ENCODE data around the gene INPP5D. TPM values are rescaled to one million over a fixed set of nuclear protein-coding genes. Genes with fewer than 3 reads are reported as not detected.

The INPP5D gene
- total and polyA plus RNA-seq, 2 of the 13 experiments (the other 11 are each of a cell fraction or from before 2014, with no cell fraction given), result 16.7 to 18.0 TPM

- H3K27ac ChIP-seq (ENCODE audit: extremely low read length, insufficient read depth, low read length), result no peak overlapping the region
- no peak overlapping the region for H3K4me2 ChIP-seq (ENCODE audit: low read depth, low read length)
- no peaks in the 10 kb centered on the region for H3K79me2 ChIP-seq (ENCODE audit: insufficient read depth, low read length)
- no peak for DNase-seq (ENCODE audit: low spot score)
- intact Hi-C loops (cut with micrococcal nuclease; ENCODE audit: unreplicated experiment), result loop anchor here (5.0 kb wide), 1 partner anchor 58 kb away; the partner anchor contains the start of gene INPP5D
- TF ChIP-seq ZBTB44 (CRISPR knock-in tag; IDR thresholded peaks at IDR 0.05) (no peak), RFXANK (CRISPR knock-in tag; IDR thresholded peaks at IDR 0.05) (no peak)
- in situ Hi-C loops (cut with HindIII; ENCODE audit: extremely low pct_ligation_motif_present, low pct_unique_long_range_greater_than_20kb), result no loop called here
- H3K27me3 ChIP-seq (ENCODE audit: control insufficient read depth in 1 of 2, insufficient read depth in 2 of 2, low read length in 2 of 2), result no peaks in the 10 kb centered on the region
- H3K4me1 ChIP-seq (ENCODE audit: insufficient read depth, low read length), result peaks cover 12% of the 10 kb centered on the region
- no peak for ATAC-seq
- no peaks in the 10 kb centered on the region for H4K20me1 ChIP-seq (ENCODE audit: insufficient read depth, low read length)
- no TSS peak for BruUV-seq (replicated peaks)
- POLR2A ChIA-PET, result no interaction called here
- 100% methylated on average over 7 of the region's 7 CpGs for WGBS (ENCODE audit: low lambda C conversion rate)
- H2AFZ ChIP-seq (ENCODE audit: low read length), result no peak overlapping the region
- FAIRE-seq, result no peak
- CTCF ChIA-PET (ENCODE audit: low intra/inter-chr PET ratio, low total read pairs), result no interaction called here
- H3K9me3 ChIP-seq (ENCODE audit: low read length), result no peaks in the 10 kb centered on the region
- H3K4me3 ChIP-seq (replicated peaks in 1 of 3; ENCODE audit: insufficient read depth in 1 of 3, low read depth in 2 of 3, low read length in 3 of 3), result no peak overlapping the region
- peaks cover 0 to 7% of the 10 kb centered on the region in 2 experiments; a peak in 2 of 5 replicates for H3K36me3 ChIP-seq (replicated peaks in 1 of 2; ENCODE audit: control insufficient read depth in 1 of 2, insufficient read depth in 2 of 2, low read length in 2 of 2)
- no peak overlapping the region for H3K9ac ChIP-seq (ENCODE audit: insufficient read depth, low read depth, low read length)
Observed at GRCh38 chr2:233119806-233120205, 59.7 kb downstream of the INPP5D start.

GRCh38 chr2:233120459-233120858 is 60.3 kb downstream of the INPP5D start:
- POLR2A ChIA-PET, result no interaction called here
- H3K4me3 ChIP-seq (replicated peaks in 1 of 3; ENCODE audit: insufficient read depth in 1 of 3, low read depth in 2 of 3, low read length in 3 of 3), result no peak overlapping the region
- peaks cover 0 to 7% of the 10 kb centered on the region in 2 experiments; a peak in 2 of 5 replicates for H3K36me3 ChIP-seq (replicated peaks in 1 of 2; ENCODE audit: control insufficient read depth in 1 of 2, insufficient read depth in 2 of 2, low read length in 2 of 2)
- intact Hi-C loops (cut with micrococcal nuclease; ENCODE audit: unreplicated experiment) (loop anchor here (5.0 kb wide), 1 partner anchor 58 kb away; the partner anchor contains the start of gene INPP5D), in situ Hi-C loops (cut with HindIII; ENCODE audit: extremely low pct_ligation_motif_present, low pct_unique_long_range_greater_than_20kb) (no loop called here)
- H4K20me1 ChIP-seq (ENCODE audit: insufficient read depth, low read length), result no peaks in the 10 kb centered on the region
- H3K4me1 ChIP-seq (ENCODE audit: insufficient read depth, low read length), result peaks cover 12% of the 10 kb centered on the region
- TF ChIP-seq ZNF382 (CRISPR knock-in tag; IDR thresholded peaks at IDR 0.05; ENCODE audit: borderline replicate concordance) (no peak), ZNF121 (CRISPR knock-in tag; IDR thresholded peaks at IDR 0.05) (0 out of 2 replicates have a peak, but pooled peaks have one; percentile 17)
- no peaks in the 10 kb centered on the region for H3K27me3 ChIP-seq (ENCODE audit: control insufficient read depth in 1 of 2, insufficient read depth in 2 of 2, low read length in 2 of 2)
- no peaks in the 10 kb centered on the region for H3K79me2 ChIP-seq (ENCODE audit: insufficient read depth, low read length)
- no TSS peak for BruUV-seq (replicated peaks)
- FAIRE-seq (no peak), DNase-seq (ENCODE audit: low spot score) (no peak), ATAC-seq (no peak)
- no peak overlapping the region for H3K4me2 ChIP-seq (ENCODE audit: low read depth, low read length)
- 98% methylated on average over 2 of the region's 2 CpGs for WGBS (ENCODE audit: low lambda C conversion rate)
- no peak overlapping the region for H3K9ac ChIP-seq (ENCODE audit: insufficient read depth, low read depth, low read length)
- no peaks in the 10 kb centered on the region for H3K9me3 ChIP-seq (ENCODE audit: low read length)
- no peak overlapping the region for H2AFZ ChIP-seq (ENCODE audit: low read length)
- no peak overlapping the region for H3K27ac ChIP-seq (ENCODE audit: extremely low read length, insufficient read depth, low read length)
- CTCF ChIA-PET (ENCODE audit: low intra/inter-chr PET ratio, low total read pairs), result no interaction called here
